ENCODE data around the gene DLGAP1. TPM values are rescaled to one million over a fixed set of nuclear protein-coding genes. Genes with fewer than 3 reads are reported as not detected.

Gene DLGAP1
- total and polyA plus RNA-seq, 2 of the 13 experiments (the other 11 are each of a cell fraction or from before 2014, with no cell fraction given), result 0.01 TPM; not detected in 1

DNA sequence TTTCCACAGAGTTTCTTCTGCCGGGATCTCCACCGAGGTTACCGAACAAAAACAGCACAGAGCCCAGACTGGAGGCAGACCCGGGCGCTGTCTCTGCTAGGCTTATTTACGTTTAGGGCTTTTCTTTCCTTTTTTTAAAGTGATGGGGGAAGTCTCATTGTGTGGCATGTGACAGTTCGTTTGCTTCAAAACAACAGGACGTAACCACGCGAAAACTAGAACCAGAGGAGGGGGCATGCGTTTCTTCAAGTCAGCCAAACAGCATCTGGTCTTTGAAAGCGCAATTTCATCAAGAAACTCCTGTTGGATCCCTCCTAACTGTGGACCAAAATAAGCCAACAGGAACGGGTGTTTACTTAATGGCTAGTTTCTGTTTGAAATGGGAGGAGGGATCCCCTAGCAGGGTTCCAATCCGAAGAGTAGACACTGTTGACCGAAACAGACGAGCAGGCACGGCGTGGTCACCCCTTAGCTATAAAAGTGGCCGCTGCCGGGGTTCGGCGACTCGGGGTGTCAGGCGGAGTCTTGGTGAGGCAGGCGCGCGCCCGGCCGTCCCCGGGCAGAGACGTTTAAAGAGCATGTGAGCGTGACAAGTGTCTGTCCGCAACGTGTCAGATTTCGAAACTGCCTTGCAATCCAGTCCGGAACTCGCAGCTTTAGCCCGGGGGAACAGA is 1006.1 kb downstream of the DLGAP1 start (continued):
- TF ChIP-seq, protein P1, sequence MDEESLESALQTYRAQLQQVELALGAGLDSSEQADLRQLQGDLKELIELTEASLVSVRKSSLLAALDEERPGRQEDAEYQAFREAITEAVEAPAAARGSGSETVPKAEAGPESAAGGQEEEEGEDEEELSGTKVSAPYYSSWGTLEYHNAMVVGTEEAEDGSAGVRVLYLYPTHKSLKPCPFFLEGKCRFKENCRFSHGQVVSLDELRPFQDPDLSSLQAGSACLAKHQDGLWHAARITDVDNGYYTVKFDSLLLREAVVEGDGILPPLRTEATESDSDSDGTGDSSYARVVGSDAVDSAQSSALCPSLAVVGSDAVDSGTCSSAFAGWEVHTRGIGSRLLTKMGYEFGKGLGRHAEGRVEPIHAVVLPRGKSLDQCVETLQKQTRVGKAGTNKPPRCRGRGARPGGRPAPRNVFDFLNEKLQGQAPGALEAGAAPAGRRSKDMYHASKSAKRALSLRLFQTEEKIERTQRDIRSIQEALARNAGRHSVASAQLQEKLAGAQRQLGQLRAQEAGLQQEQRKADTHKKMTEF (CRISPR knock-in tag; IDR thresholded peaks at IDR 0.05), result peak; percentile 57; the same call in 1 of the 2 replicates
- TF ChIP-seq, protein P2, sequence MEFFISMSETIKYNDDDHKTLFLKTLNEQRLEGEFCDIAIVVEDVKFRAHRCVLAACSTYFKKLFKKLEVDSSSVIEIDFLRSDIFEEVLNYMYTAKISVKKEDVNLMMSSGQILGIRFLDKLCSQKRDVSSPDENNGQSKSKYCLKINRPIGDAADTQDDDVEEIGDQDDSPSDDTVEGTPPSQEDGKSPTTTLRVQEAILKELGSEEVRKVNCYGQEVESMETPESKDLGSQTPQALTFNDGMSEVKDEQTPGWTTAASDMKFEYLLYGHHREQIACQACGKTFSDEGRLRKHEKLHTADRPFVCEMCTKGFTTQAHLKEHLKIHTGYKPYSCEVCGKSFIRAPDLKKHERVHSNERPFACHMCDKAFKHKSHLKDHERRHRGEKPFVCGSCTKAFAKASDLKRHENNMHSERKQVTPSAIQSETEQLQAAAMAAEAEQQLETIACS (CRISPR knock-in tag; IDR thresholded peaks at IDR 0.05), result peak; percentile 79
- TF ChIP-seq ZNF441 (CRISPR knock-in tag; IDR thresholded peaks at IDR 0.05; ENCODE audit: borderline replicate concordance) (0 out of 2 replicates have a peak, but pooled peaks have one; percentile 4), POLR2A (IDR thresholded peaks at IDR 0.05; ENCODE audit: insufficient read depth in 1 of 2, low read depth in 2 of 2, low read length in 2 of 2) (peak; percentile 71 to 88), SP4 (CRISPR knock-in tag; IDR thresholded peaks at IDR 0.05) (peak; percentile 25; the same call in 1 of the 2 replicates), GATAD1 (CRISPR knock-in tag; IDR thresholded peaks at IDR 0.05) (0 out of 2 replicates have a peak, but pooled peaks have one; percentile 37), SALL1 (CRISPR knock-in tag; IDR thresholded peaks at IDR 0.05) (peak; percentile 58), ARHGAP35 (CRISPR knock-in tag; IDR thresholded peaks at IDR 0.05; ENCODE audit: borderline replicate concordance) (peak; percentile 26; the same call in 1 of the 2 replicates), RXRB (CRISPR knock-in tag; IDR thresholded peaks at IDR 0.05; ENCODE audit: borderline replicate concordance) (peak; percentile 43; the same call in 1 of the 2 replicates), ZNF746 (CRISPR knock-in tag; IDR thresholded peaks at IDR 0.05) (no peak)
- TF ChIP-seq, protein P3, sequence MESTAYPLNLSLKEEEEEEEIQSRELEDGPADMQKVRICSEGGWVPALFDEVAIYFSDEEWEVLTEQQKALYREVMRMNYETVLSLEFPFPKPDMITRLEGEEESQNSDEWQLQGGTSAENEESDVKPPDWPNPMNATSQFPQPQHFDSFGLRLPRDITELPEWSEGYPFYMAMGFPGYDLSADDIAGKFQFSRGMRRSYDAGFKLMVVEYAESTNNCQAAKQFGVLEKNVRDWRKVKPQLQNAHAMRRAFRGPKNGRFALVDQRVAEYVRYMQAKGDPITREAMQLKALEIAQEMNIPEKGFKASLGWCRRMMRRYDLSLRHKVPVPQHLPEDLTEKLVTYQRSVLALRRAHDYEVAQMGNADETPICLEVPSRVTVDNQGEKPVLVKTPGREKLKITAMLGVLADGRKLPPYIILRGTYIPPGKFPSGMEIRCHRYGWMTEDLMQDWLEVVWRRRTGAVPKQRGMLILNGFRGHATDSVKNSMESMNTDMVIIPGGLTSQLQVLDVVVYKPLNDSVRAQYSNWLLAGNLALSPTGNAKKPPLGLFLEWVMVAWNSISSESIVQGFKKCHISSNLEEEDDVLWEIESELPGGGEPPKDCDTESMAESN (CRISPR knock-in tag; conservative IDR thresholded peaks at IDR 0.05), result peak; percentile 69
- TF ChIP-seq, protein P4, sequence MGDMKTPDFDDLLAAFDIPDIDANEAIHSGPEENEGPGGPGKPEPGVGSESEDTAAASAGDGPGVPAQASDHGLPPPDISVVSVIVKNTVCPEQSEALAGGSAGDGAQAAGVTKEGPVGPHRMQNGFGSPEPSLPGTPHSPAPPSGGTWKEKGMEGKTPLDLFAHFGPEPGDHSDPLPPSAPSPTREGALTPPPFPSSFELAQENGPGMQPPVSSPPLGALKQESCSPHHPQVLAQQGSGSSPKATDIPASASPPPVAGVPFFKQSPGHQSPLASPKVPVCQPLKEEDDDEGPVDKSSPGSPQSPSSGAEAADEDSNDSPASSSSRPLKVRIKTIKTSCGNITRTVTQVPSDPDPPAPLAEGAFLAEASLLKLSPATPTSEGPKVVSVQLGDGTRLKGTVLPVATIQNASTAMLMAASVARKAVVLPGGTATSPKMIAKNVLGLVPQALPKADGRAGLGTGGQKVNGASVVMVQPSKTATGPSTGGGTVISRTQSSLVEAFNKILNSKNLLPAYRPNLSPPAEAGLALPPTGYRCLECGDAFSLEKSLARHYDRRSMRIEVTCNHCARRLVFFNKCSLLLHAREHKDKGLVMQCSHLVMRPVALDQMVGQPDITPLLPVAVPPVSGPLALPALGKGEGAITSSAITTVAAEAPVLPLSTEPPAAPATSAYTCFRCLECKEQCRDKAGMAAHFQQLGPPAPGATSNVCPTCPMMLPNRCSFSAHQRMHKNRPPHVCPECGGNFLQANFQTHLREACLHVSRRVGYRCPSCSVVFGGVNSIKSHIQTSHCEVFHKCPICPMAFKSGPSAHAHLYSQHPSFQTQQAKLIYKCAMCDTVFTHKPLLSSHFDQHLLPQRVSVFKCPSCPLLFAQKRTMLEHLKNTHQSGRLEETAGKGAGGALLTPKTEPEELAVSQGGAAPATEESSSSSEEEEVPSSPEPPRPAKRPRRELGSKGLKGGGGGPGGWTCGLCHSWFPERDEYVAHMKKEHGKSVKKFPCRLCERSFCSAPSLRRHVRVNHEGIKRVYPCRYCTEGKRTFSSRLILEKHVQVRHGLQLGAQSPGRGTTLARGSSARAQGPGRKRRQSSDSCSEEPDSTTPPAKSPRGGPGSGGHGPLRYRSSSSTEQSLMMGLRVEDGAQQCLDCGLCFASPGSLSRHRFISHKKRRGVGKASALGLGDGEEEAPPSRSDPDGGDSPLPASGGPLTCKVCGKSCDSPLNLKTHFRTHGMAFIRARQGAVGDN (CRISPR knock-in tag; IDR thresholded peaks at IDR 0.05), result peak; percentile 68

Measured in HepG2 (cell line).